IMR-90 (cell line): ENCODE data around the gene SPATA2L. TPM values are rescaled to one million over a fixed set of nuclear protein-coding genes. Genes with fewer than 3 reads are reported as not detected.
A peak's percentile ranks its signal among the peaks of the same experiment; 100 is the strongest.
"Not testable (repeated sequence)": the region's sequence is repeated elsewhere in the genome, so short reads cannot be mapped to it uniquely, and the experiment has no call there.

ENCODE experiments used
- ATAC-seq: fragments of 200-7000 bp; cut with Tn5 transposase; 2 replicates; pipeline ENCODE4 v1.9.1; 2020; ENCODE audit warnings: low read depth, mild to moderate bottlenecking, moderate library complexity
- BruUV-seq: library from RNA; stranded (reverse); fragments of 400-500 nt; replicated peaks from 2 replicates; lab custom pipeline; 2021; lab: Mats Ljungman, UMichigan
- CTCF ChIA-PET: fragments of 300-600 bp; formaldehyde crosslinking; extraction: SDS; loops from one replicate; lab custom pipeline; 2021; ENCODE audit warnings: antibody characterized with exemption; lab: Yijun Ruan, JAX
- POLR2A ChIA-PET: fragments of 300-600 bp; sonication (Branson Sonifier 250); formaldehyde crosslinking; loops from one replicate; lab custom pipeline; 2022; ENCODE audit warnings: antibody characterized with exemption; ENCODE audit not compliant: unreplicated experiment; lab: Charles Lee
- DNase-seq: peaks from one replicate; pipeline ENCODE4 v3.0.0; 2013
- H2AFZ ChIP-seq: replicated peaks from 2 replicates; pipeline ENCODE3; 2013; ENCODE audit warnings: low read length, mild to moderate bottlenecking; ENCODE audit not compliant: poor library complexity
- H2AK5ac ChIP-seq: 2 replicates; pipeline ENCODE4 v1.6.1; 2013; ENCODE audit warnings: low read depth, low read length, inconsistent platforms
- H2AK9ac ChIP-seq: replicated peaks from 2 replicates; pipeline ENCODE3; 2013; ENCODE audit warnings: mild to moderate bottlenecking, low read depth, low read length, moderate library complexity; ENCODE audit not compliant: poor library complexity
- H2BK120ac ChIP-seq: 2 replicates; pipeline ENCODE4 v1.6.1; 2013; ENCODE audit warnings: low read depth, low read length, inconsistent platforms
- H2BK15ac ChIP-seq: 3 replicates; pipeline ENCODE4 v1.6.1; 2013; ENCODE audit warnings: low read depth, low read length, inconsistent platforms
- H2BK20ac ChIP-seq: 2 replicates; pipeline ENCODE4 v1.6.1; 2013; ENCODE audit warnings: low read depth, mild to moderate bottlenecking, inconsistent platforms, low read length, moderate library complexity
- H2BK5ac ChIP-seq: 2 replicates; pipeline ENCODE4 v1.6.1; 2013; ENCODE audit warnings: mild to moderate bottlenecking, low read depth, low read length, inconsistent platforms; ENCODE audit not compliant: poor library complexity, severe bottlenecking
- H3K14ac ChIP-seq: replicated peaks from 2 replicates; pipeline ENCODE4 v1.6.1; 2013; ENCODE audit warnings: low read depth, low read length, inconsistent platforms
- H3K18ac ChIP-seq: 2 replicates; pipeline ENCODE4 v1.6.1; 2013; ENCODE audit warnings: low read depth, low read length, control low read depth
- H3K23ac ChIP-seq: 2 replicates; pipeline ENCODE4 v1.6.1; 2013; ENCODE audit warnings: low read depth, low read length, inconsistent platforms
- H3K27ac ChIP-seq: 2 replicates; pipeline ENCODE4 v1.5.1; 2013; ENCODE audit warnings: mild to moderate bottlenecking, control low read depth, low read length; ENCODE audit not compliant: insufficient read depth
- H3K27me3 ChIP-seq: 2 replicates; pipeline ENCODE4 v1.6.1; 2013; ENCODE audit warnings: low read length; ENCODE audit not compliant: control insufficient read depth, insufficient read depth
- H3K36me3 ChIP-seq: 2 replicates; pipeline ENCODE4 v1.6.1; 2013; ENCODE audit warnings: low read length, mixed read lengths; ENCODE audit not compliant: control insufficient read depth, insufficient read depth
- H3K4ac ChIP-seq: 2 replicates; pipeline ENCODE4 v1.6.1; 2013; ENCODE audit warnings: low read depth, low read length, inconsistent platforms
- H3K4me1 ChIP-seq: 2 replicates; pipeline ENCODE4 v1.6.1; 2013; ENCODE audit warnings: low read length, mixed read lengths; ENCODE audit not compliant: control insufficient read depth, insufficient read depth
- H3K4me2 ChIP-seq: 2 replicates; pipeline ENCODE4 v1.6.1; 2013; ENCODE audit warnings: low read depth, mild to moderate bottlenecking, control low read depth, low read length, moderate library complexity
- H3K4me3 ChIP-seq: 2 replicates; pipeline ENCODE4 v1.5.1; 2013; ENCODE audit warnings: low read depth, mild to moderate bottlenecking, control low read depth, low read length, moderate library complexity; ENCODE audit not compliant: insufficient read depth
- H3K56ac ChIP-seq: 2 replicates; pipeline ENCODE4 v1.6.1; 2013; ENCODE audit warnings: low read length, inconsistent platforms; ENCODE audit not compliant: insufficient read depth; ENCODE audit errors: extremely low read depth
- H3K79me1 ChIP-seq, 2 experiments: 2 replicates each; pipeline ENCODE4 v1.6.1; 2013; ENCODE audit warnings: low read length in 2 of 2, inconsistent platforms in 1 of 2, low read depth in 1 of 2
- H3K9ac ChIP-seq: 2 replicates; pipeline ENCODE4 v1.6.1; 2013; ENCODE audit warnings: low read depth, low read length, control low read depth
- H3K9me1 ChIP-seq: 2 replicates; pipeline ENCODE4 v1.6.1; 2013; ENCODE audit warnings: low read length, inconsistent platforms; ENCODE audit not compliant: insufficient read depth
- H3K9me3 ChIP-seq: 2 replicates; pipeline ENCODE4 v1.6.1; 2013; ENCODE audit warnings: low read length; ENCODE audit not compliant: control insufficient read depth, insufficient read depth
- H4K20me1 ChIP-seq: 2 replicates; pipeline ENCODE4 v1.6.1; 2013; ENCODE audit warnings: low read length, inconsistent platforms; ENCODE audit not compliant: insufficient read depth
- H4K5ac ChIP-seq: 2 replicates; pipeline ENCODE4 v1.6.1; 2013; ENCODE audit warnings: mild to moderate bottlenecking, low read depth, low read length, control low read depth
- H4K8ac ChIP-seq, 2 experiments: 2 replicates each; pipeline ENCODE4 v1.6.1; 2013; ENCODE audit warnings: low read depth in 2 of 2, low read length in 2 of 2, control low read depth in 1 of 2, inconsistent platforms in 1 of 2
- H4K91ac ChIP-seq: 2 replicates; pipeline ENCODE4 v1.6.1; 2013; ENCODE audit warnings: low read depth, low read length, inconsistent platforms; ENCODE audit not compliant: insufficient read depth
- BHLHE40 ChIP-seq: fragments of 150-350 bp; IDR thresholded peaks from 2 replicates; pipeline ENCODE4 v1.6.1; 2016; ENCODE audit warnings: mild to moderate bottlenecking, low read depth, low read length
- CHD1 ChIP-seq: IDR thresholded peaks from 2 replicates; pipeline ENCODE4 v1.6.1; 2012; ENCODE audit warnings: low read depth, low read length, improper control_type of control experiment
- FOS ChIP-seq: fragments of 150-350 bp; IDR thresholded peaks from 2 replicates; pipeline ENCODE4 v1.6.1; 2016; ENCODE audit warnings: low read depth, low read length
- RCOR1 ChIP-seq: IDR thresholded peaks from 2 replicates; pipeline ENCODE4 v1.6.1; 2012; ENCODE audit warnings: mild to moderate bottlenecking, low read length, improper control_type of control experiment; ENCODE audit not compliant: insufficient replicate concordance
- WGBS, 2 experiments: methylation state at CpG; one replicate each; pipeline versions ENCODE4 v1.1.5 to v1.1.7; 2013; ENCODE audit warnings: missing lambda C conversion rate in 2 of 2; ENCODE audit not compliant: insufficient read length in 1 of 2; ENCODE audit errors: extremely low coverage in 2 of 2; 5-methylcytosine and 5-hydroxymethylcytosine counted together
- dilution Hi-C: fragments of 300-500 bp; cut with HindIII; formaldehyde crosslinking; loops from one replicate; pipeline ENCODE4 v1.14.3; 2018; ENCODE audit warnings: low sequenced_read_pairs; ENCODE audit not compliant: unreplicated experiment
- in situ Hi-C: fragments of 300-500 bp; cut with MboI; formaldehyde crosslinking; loops from 3 replicates; pipeline ENCODE4 v1.14.3; 2019; ENCODE audit warnings: low sequenced_read_pairs, inconsistent platforms, mixed read lengths
- intact Hi-C: fragments of 100-400 bp; cut with micrococcal nuclease; formaldehyde crosslinking; loops from 2 replicates; pipeline ENCODE4 v1.10.0; 2022
- polyA plus RNA-seq, 3 experiments: library from polyadenylated mRNA; depleted of rRNA; stranded (reverse); fragments of >200 nt; gene quantifications; 2 replicates each; pipeline ENCODE4 v1.2.3, GENCODE V29; 2012; ENCODE audit warnings: low replicate concordance in 1 of 3
- total RNA-seq: library from RNA; depleted of rRNA; stranded (reverse); fragments of >200 nt; gene quantifications from 2 replicates; pipeline ENCODE4 v1.2.3, GENCODE V29; 2012
- TF ChIP-seq, protein P1 (sequence below): fragments of 150-350 bp; IDR thresholded peaks from 2 replicates; pipeline ENCODE4 v1.6.1; 2016; ENCODE audit warnings: low read depth, mild to moderate bottlenecking, low read length, moderate library complexity, borderline replicate concordance

Gene SPATA2L
- total and polyA plus RNA-seq, 2 of the 4 experiments (the other 2 are of a cell fraction) = 4.8 to 6.9 TPM

DNA sequence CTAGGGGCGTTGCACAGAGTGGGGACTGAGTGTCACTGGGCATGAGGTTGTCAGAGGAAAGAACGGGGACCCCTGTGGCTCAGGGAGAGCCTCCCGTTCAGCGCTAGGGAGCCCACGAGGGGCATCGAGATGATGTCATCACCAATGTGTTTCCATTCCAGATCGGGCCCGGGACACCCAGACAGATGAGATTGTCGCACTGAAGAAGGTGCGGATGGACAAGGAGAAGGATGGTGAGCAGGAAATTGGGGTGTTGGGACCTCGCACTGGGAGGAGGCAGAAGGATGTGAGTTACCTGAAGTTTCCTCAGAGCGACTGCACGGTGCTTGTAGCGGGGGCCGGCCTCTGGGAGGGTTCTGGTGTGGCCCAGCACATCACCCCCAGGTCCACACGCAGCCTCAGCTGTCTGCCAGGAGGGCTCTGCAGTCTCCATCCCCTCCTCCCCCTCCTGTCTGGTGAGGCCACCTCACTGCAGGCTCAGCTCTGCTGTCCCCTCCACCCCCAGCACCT lies 11.1 kb downstream of the SPATA2L start:
- H3K23ac ChIP-seq = no peak overlapping the region
- H3K27ac ChIP-seq = no peak overlapping the region
- H3K56ac ChIP-seq = no peak overlapping the region
- dilution Hi-C loops (no loop called here), in situ Hi-C loops (no loop called here), intact Hi-C loops (no loop called here)
- H2AFZ ChIP-seq = no peak overlapping the region
- TF ChIP-seq, protein P1, sequence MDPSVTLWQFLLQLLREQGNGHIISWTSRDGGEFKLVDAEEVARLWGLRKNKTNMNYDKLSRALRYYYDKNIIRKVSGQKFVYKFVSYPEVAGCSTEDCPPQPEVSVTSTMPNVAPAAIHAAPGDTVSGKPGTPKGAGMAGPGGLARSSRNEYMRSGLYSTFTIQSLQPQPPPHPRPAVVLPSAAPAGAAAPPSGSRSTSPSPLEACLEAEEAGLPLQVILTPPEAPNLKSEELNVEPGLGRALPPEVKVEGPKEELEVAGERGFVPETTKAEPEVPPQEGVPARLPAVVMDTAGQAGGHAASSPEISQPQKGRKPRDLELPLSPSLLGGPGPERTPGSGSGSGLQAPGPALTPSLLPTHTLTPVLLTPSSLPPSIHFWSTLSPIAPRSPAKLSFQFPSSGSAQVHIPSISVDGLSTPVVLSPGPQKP = no peak
- TF ChIP-seq FOS (no peak), RCOR1 (no peak), CHD1 (no peak), BHLHE40 (no peak)
- peaks cover 28 to 36% of the 10 kb centered on the region in 2 experiments for H3K79me1 ChIP-seq
- no peak overlapping the region for H4K91ac ChIP-seq
- H3K4me1 ChIP-seq = peaks cover 3% of the 10 kb centered on the region
- CTCF ChIA-PET = interaction anchor here (1.5 kb wide), 1 partner anchor 10 kb away, joined by 4 read pairs; no protein-coding TSS in a partner anchor
- H3K4me3 ChIP-seq = no peak overlapping the region
- peaks cover 4% of the 10 kb centered on the region for H4K20me1 ChIP-seq
- no peak overlapping the region for H2BK20ac ChIP-seq
- peaks cover 6% of the 10 kb centered on the region; the same call in 1 of the 2 replicates for H3K9me1 ChIP-seq
- DNase-seq (no peak), ATAC-seq (no peak)
- no TSS peak for BruUV-seq
- POLR2A ChIA-PET = no interaction called here
- no peak overlapping the region for H3K4ac ChIP-seq
- H4K8ac ChIP-seq = no peak overlapping the region
- no peak overlapping the region for H3K4me2 ChIP-seq
- H3K27me3 ChIP-seq = no peaks in the 10 kb centered on the region
- H3K14ac ChIP-seq = no peak overlapping the region
- H4K5ac ChIP-seq = no peak overlapping the region
- no peaks in the 10 kb centered on the region for H3K9me3 ChIP-seq
- H2BK5ac ChIP-seq = no peak overlapping the region
- no peak overlapping the region for H3K18ac ChIP-seq
- no peak overlapping the region for H2BK120ac ChIP-seq
- peaks cover 43% of the 10 kb centered on the region for H3K36me3 ChIP-seq
- H2BK15ac ChIP-seq = no peak overlapping the region
- no peak overlapping the region for H2AK5ac ChIP-seq
- peak overlapping the region; percentile 31 for H2AK9ac ChIP-seq
- no peak overlapping the region for H3K9ac ChIP-seq
- 95% methylated on average over 9 of the region's 16 CpGs; no CpG with 5 or more reads in 1 of the 2 experiments for WGBS, 2 experiments

DNA sequence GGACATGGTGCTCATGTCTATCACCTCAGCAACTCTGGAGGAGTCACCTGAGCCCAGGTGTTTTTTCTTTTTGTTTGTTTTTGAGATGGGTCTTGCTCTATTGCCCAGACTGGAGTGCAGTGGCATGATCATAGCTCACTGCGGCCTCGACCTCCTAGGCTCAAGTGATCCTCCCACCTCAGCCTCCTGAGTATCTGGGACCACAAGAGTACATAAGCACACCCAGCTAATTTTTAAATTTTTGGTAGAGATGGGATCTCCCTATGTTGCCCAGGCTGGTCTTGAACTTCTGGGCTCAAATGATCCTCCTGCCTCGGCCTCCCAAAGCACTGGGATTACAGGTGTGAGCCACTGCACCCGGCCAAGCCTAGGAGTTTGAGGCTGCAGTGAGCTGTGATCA lies 11.9 kb downstream of the SPATA2L start:
- H3K56ac ChIP-seq, H3K9me3 ChIP-seq, H3K27ac ChIP-seq, H2AK9ac ChIP-seq, H4K91ac ChIP-seq, H3K4me2 ChIP-seq, H4K20me1 ChIP-seq, H2BK5ac ChIP-seq, H4K8ac ChIP-seq, H3K4ac ChIP-seq, H3K4me3 ChIP-seq, in situ Hi-C loops, H2BK120ac ChIP-seq, intact Hi-C loops, H3K9me1 ChIP-seq, dilution Hi-C loops, H2BK20ac ChIP-seq, H3K23ac ChIP-seq, ATAC-seq, H3K14ac ChIP-seq, BruUV-seq, H2AFZ ChIP-seq, H2AK5ac ChIP-seq, H2BK15ac ChIP-seq, H3K4me1 ChIP-seq, H3K27me3 ChIP-seq, DNase-seq, H3K9ac ChIP-seq, H3K18ac ChIP-seq, H4K5ac ChIP-seq, POLR2A ChIA-PET: not testable (repeated sequence)
- H3K36me3 ChIP-seq = peaks cover 39% of the 10 kb centered on the region
- CTCF ChIA-PET = interaction anchor here (1.5 kb wide), 1 partner anchor 11 kb away, joined by 4 read pairs; no protein-coding TSS in a partner anchor
- peaks cover 28 to 36% of the 10 kb centered on the region in 2 experiments for H3K79me1 ChIP-seq
- WGBS, 2 experiments = no CpG with 5 or more reads among the region's 4 CpGs
